A673 (cell line): ENCODE measurements around the gene CHMP1B.

ENCODE experiments used
- CTCF ChIP-seq: fragments of 300-800, 200-600 bp; sonication (generic); conservative IDR thresholded peaks from 2 replicates; pipeline ENCODE4 v1.5.1; 2017; ENCODE audit warnings: low read depth, mild to moderate bottlenecking, antibody characterized with exemption, low read length, moderate library complexity, mixed read lengths
- EZH2 ChIP-seq: fragments of 200-600 bp; sonication (generic); IDR thresholded peaks from 2 replicates; pipeline ENCODE4 v1.6.1; 2017; ENCODE audit warnings: borderline replicate concordance, low read depth, mild to moderate bottlenecking, mixed read lengths, antibody characterized with exemption, low read length; ENCODE audit not compliant: poor library complexity, severe bottlenecking

DNA sequence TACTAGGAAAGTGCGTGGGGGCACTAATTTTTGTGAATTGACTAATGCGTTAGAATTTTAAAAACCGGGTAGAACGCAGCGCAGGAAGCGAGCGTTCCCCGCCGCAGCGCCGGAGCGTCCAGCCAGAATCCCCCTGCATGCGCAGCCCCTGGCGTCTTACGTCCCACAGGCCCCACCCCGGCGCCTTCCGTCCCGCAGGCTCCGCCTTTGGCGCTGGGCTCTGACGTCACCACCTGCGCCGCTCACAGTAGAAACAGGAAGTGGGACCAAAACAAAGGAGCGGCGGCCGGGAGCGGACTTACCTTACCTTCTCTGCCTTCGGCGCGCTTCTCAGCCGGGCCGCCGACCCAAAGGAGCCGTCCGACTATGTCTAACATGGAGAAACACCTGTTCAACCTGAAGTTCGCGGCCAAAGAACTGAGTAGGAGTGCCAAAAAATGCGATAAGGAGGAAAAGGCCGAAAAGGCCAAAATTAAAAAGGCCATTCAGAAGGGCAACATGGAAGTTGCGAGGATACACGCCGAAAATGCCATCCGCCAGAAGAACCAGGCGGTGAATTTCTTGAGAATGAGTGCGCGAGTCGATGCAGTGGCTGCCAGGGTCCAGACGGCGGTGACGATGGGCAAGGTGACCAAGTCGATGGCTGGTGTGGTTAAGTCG lies at the start of gene CHMP1B:
- TF ChIP-seq CTCF (no peak), EZH2 (no peak)
